CD8-positive, alpha-beta memory T cell (primary cell): ENCODE data around the gene SWAP70. TPM values are rescaled to one million over a fixed set of nuclear protein-coding genes. Genes with fewer than 3 reads are reported as not detected.

Experiments
- CTCF ChIA-PET: fragments of 350-600 bp; sonication (Branson Sonifier 250); formaldehyde crosslinking; loops from one replicate; lab custom pipeline; 2021; ENCODE audit warnings: antibody characterized with exemption; lab: Charles Lee
- POLR2A ChIA-PET: fragments of 350-600 bp; sonication (Branson Sonifier 250); formaldehyde crosslinking; loops from one replicate; lab custom pipeline; 2021; ENCODE audit warnings: antibody characterized with exemption; lab: Charles Lee
- DNase-seq, 5 donors: peaks; one replicate each; pipeline versions ENCODE4 v3.0.0 to v3.0.0-alpha.2; 2020 to 2022; ENCODE audit warnings: mixed read lengths in 1 of 5
- H3K27ac ChIP-seq: one replicate; pipeline ENCODE4 v1.7.0; 2013; ENCODE audit warnings: low read depth, mild to moderate bottlenecking, low read length, moderate library complexity
- H3K27me3 ChIP-seq: 2 replicates; pipeline ENCODE4 v1.7.0; 2013; ENCODE audit warnings: low read length, mild to moderate bottlenecking; ENCODE audit not compliant: insufficient read depth, poor library complexity, severe bottlenecking
- H3K36me3 ChIP-seq: 2 replicates; pipeline ENCODE4 v1.7.0; 2013; ENCODE audit warnings: mild to moderate bottlenecking, low read length, moderate library complexity; ENCODE audit not compliant: insufficient read depth
- H3K4me1 ChIP-seq: 2 replicates; pipeline ENCODE4 v1.7.0; 2013; ENCODE audit warnings: mild to moderate bottlenecking, low read length, moderate library complexity; ENCODE audit not compliant: insufficient read depth
- H3K4me3 ChIP-seq: 2 replicates; pipeline ENCODE4 v1.7.0; 2013; ENCODE audit warnings: mild to moderate bottlenecking, low read length
- H3K9me3 ChIP-seq: 2 replicates; pipeline ENCODE4 v1.7.0; 2013; ENCODE audit warnings: mild to moderate bottlenecking, low read length
- H3K27ac Mint-ChIP-seq, 8 donors: one replicate each; pipeline ENCODE4 v1.8.0; 2020 to 2021; ENCODE audit warnings: mixed read lengths in 8 of 8, mild to moderate bottlenecking in 6 of 8, inconsistent platforms in 3 of 8, moderate library complexity in 3 of 8
- H3K27me3 Mint-ChIP-seq, 2 donors: one replicate each; pipeline ENCODE4 v1.8.0; 2020 to 2021; ENCODE audit warnings: mixed read lengths in 2 of 2, mild to moderate bottlenecking in 1 of 2, moderate library complexity in 1 of 2
- H3K36me3 Mint-ChIP-seq, 3 donors: one replicate each; pipeline ENCODE4 v1.8.0; 2020 to 2021; ENCODE audit warnings: mixed read lengths in 3 of 3, inconsistent platforms in 1 of 3, mild to moderate bottlenecking in 1 of 3
- H3K4me1 Mint-ChIP-seq, 3 donors: one replicate each; pipeline ENCODE4 v1.8.0; 2020 to 2021; ENCODE audit warnings: mixed read lengths in 3 of 3, inconsistent platforms in 1 of 3, mild to moderate bottlenecking in 1 of 3
- H3K4me3 Mint-ChIP-seq, 7 donors: one replicate each; pipeline ENCODE4 v1.8.0; 2020 to 2021; ENCODE audit warnings: mixed read lengths in 7 of 7, mild to moderate bottlenecking in 6 of 7, moderate library complexity in 4 of 7, inconsistent platforms in 2 of 7
- H3K9me3 Mint-ChIP-seq, 5 donors: one replicate each; pipeline ENCODE4 v1.8.0; 2020 to 2022; ENCODE audit warnings: mixed read lengths in 5 of 5, mild to moderate bottlenecking in 3 of 5, moderate library complexity in 2 of 5, inconsistent platforms in 1 of 5
- polyA plus RNA-seq: library from polyadenylated mRNA; unstranded; fragments of 300-500 nt; fragmentation: Illumina TruSeq; gene quantifications from one replicate; pipeline ENCODE4 v1.2.3, GENCODE V29; 2021
- total RNA-seq, 2 experiments: library from RNA; stranded (reverse); gene quantifications; one replicate each; pipeline ENCODE4 v1.2.3, GENCODE V29; 2021

The SWAP70 gene
- total and polyA plus RNA-seq, 3 experiments from 2014 or later: 5.8 to 7.8 (median 7.8) TPM

DNA sequence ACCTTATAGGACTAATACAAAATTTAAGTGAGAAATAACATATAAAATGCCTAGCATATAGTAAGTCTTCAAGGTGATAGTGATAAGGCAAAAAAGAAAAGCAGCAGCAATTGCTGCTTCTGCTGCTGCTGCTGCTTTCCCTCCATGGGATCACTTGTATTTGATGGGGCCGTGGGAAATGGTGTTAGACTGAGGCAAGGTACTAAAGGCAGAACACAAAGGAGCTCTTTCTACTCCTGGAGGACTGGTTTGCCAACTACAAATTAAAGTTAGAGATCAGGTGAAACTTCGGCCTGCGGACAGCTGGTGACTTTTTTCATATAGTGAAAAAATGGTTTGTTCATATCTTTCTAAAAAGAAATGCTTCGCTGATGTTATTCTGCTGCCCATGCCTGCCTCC, 46.3 kb downstream of the SWAP70 start:
- POLR2A ChIA-PET: no interaction called here

DNA sequence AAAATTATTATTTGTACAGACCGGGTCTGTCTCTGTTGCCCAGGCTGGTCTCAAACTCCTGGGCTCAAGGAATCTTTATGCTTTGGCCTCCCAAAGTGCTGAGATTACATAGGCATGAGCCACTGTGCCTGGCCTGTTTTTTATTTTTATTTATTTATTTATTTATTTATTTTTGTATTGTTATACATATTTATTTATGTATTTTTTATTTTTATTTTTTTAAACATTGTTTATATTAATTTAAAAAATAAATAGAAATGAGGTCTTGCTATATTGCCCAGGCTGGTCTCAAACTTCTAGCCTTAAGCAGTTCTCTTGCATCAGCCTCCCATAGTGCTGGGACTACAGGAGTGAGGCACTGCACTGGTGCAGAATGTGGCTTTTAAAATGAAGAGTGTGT, 47.0 kb downstream of the SWAP70 start:
- POLR2A ChIA-PET: no interaction called here
- CTCF ChIA-PET: no interaction called here
- no peak overlapping the region for H3K4me3 Mint-ChIP-seq
- no peaks in the 10 kb centered on the region for H3K4me1 Mint-ChIP-seq
- no peak overlapping the region for H3K4me3 ChIP-seq
- H3K36me3 ChIP-seq: no peaks in the 10 kb centered on the region
- no peaks in the 10 kb centered on the region for H3K27me3 ChIP-seq
- H3K27ac ChIP-seq: no peak overlapping the region
- DNase-seq: no peak
- no peaks in the 10 kb centered on the region for H3K4me1 ChIP-seq
- no peaks in the 10 kb centered on the region for H3K9me3 Mint-ChIP-seq
- peaks cover 0 to 7% of the 10 kb centered on the region in 2 donors for H3K27me3 Mint-ChIP-seq
- no peaks in the 10 kb centered on the region for H3K9me3 ChIP-seq
- no peak overlapping the region for H3K27ac Mint-ChIP-seq
- peaks cover 3 to 25% (median 5%) of the 10 kb centered on the region in 3 donors for H3K36me3 Mint-ChIP-seq

More for the DNA sequence above, 46.3 kb downstream of the SWAP70 start:
- no peaks in the 10 kb centered on the region for H3K9me3 Mint-ChIP-seq
- no peak overlapping the region for H3K27ac Mint-ChIP-seq
- no peaks in the 10 kb centered on the region for H3K9me3 ChIP-seq
- no peaks in the 10 kb centered on the region for H3K4me1 Mint-ChIP-seq
- H3K4me3 ChIP-seq: no peak overlapping the region
- no peaks in the 10 kb centered on the region for H3K27me3 ChIP-seq
- peaks cover 3 to 21% (median 3%) of the 10 kb centered on the region in 3 donors for H3K36me3 Mint-ChIP-seq
- H3K27ac ChIP-seq: no peak overlapping the region
- no peaks in the 10 kb centered on the region for H3K4me1 ChIP-seq
- no peak for DNase-seq
- no peaks in the 10 kb centered on the region for H3K36me3 ChIP-seq
- H3K27me3 Mint-ChIP-seq: peaks cover 0 to 7% of the 10 kb centered on the region in 2 donors
- CTCF ChIA-PET: no interaction called here
- no peak overlapping the region for H3K4me3 Mint-ChIP-seq

DNA sequence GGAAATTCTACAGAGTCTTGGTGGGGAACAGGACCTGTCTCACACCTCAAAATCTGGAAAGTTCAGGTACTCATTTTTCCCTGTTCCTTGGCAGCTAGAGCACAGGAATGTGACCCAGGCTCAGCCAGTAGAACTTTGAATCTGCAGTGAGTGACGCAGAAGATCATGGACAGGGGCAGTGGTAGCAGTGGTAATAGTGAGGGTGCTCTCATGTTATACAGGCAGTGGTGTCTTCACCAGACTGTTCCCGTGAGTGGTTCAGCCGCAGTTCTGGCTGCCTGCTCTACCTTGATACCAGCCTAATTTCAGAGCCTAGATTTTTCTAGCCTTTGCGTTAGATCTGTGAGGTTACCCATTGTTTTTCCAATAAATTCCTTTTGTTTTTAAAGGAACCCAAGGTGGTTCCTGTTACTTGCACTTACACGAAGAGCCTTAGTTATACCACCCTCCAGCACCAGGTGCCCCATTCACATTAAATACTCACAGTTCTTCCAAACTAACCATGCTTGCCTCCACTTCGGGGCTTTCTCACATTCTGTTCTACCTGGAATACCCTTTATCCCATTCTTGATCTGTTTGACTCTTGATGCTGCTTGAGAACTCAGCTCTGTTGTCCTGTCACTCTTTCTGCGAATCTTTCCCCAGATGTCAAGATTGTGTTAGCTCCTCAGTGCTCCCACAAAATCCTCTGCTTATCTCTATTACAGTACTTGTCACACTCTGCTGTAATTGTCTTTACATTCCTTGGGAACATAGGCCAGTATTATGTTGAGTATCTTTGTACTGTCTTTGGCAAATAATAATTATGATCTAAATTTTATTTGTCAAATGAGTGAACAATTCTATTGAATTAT, 47.8 kb downstream of the SWAP70 start:
- Mint-ChIP-seq H3K36me3 (peaks cover 3 to 25% (median 5%) of the 10 kb centered on the region in 3 donors), H3K4me1 (no peaks in the 10 kb centered on the region), H3K9me3 (no peaks in the 10 kb centered on the region), H3K4me3 (no peak overlapping the region), H3K27ac (no peak overlapping the region), H3K27me3 (peaks cover 0 to 7% of the 10 kb centered on the region in 2 donors)
- H3K4me1 ChIP-seq: no peaks in the 10 kb centered on the region
- no peaks in the 10 kb centered on the region for H3K9me3 ChIP-seq
- H3K27me3 ChIP-seq: no peaks in the 10 kb centered on the region
- DNase-seq: no peak
- no peak overlapping the region for H3K4me3 ChIP-seq
- CTCF ChIA-PET: no interaction called here
- no peak overlapping the region for H3K27ac ChIP-seq
- POLR2A ChIA-PET: no interaction called here
- no peaks in the 10 kb centered on the region for H3K36me3 ChIP-seq

DNA sequence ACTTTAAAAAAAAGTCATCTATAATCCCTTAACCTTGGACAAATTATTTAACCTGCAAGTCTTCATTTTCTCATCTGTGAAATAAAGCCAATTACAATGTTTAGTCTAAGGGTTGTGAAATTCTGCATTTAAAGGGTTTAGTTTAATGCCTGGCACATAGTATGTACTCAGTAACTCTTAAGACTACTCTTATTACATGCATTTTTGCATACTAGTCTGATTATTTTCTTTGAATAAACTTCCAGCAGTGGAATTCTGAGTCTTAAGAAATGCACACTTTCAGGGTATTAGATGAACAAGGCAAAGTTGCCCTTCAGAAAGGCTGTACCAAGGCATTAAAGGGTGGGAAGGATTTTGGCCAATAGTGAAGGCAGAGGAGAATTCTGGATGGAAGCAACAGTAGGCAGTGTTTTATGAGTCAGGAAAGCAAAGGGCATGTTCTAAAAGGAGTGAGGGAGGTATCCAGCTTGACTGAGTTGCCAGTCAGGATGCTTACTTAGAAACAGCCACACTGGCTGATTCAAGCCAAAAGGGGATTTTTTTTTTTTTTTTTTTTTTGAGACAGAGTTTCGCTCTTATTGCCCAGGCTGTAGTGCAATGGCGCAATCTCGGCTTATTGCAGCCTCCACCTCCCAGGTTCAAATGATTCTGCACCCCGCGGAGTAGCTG, 50.5 kb downstream of the SWAP70 start:
- Mint-ChIP-seq H3K4me3 (no peak overlapping the region), H3K36me3 (peaks cover 3 to 25% (median 5%) of the 10 kb centered on the region in 3 donors), H3K27me3 (peaks cover 0 to 7% of the 10 kb centered on the region in 2 donors), H3K4me1 (peaks cover 0 to under 1% (median 0%) of the 10 kb centered on the region in 3 donors), H3K9me3 (no peaks in the 10 kb centered on the region), H3K27ac (no peak overlapping the region)
- H3K27ac ChIP-seq: no peak overlapping the region
- CTCF ChIA-PET: no interaction called here
- POLR2A ChIA-PET: no interaction called here
- no peaks in the 10 kb centered on the region for H3K36me3 ChIP-seq
- no peak overlapping the region for H3K4me3 ChIP-seq
- no peak for DNase-seq
- no peaks in the 10 kb centered on the region for H3K9me3 ChIP-seq
- H3K4me1 ChIP-seq: no peaks in the 10 kb centered on the region
- H3K27me3 ChIP-seq: no peaks in the 10 kb centered on the region

DNA sequence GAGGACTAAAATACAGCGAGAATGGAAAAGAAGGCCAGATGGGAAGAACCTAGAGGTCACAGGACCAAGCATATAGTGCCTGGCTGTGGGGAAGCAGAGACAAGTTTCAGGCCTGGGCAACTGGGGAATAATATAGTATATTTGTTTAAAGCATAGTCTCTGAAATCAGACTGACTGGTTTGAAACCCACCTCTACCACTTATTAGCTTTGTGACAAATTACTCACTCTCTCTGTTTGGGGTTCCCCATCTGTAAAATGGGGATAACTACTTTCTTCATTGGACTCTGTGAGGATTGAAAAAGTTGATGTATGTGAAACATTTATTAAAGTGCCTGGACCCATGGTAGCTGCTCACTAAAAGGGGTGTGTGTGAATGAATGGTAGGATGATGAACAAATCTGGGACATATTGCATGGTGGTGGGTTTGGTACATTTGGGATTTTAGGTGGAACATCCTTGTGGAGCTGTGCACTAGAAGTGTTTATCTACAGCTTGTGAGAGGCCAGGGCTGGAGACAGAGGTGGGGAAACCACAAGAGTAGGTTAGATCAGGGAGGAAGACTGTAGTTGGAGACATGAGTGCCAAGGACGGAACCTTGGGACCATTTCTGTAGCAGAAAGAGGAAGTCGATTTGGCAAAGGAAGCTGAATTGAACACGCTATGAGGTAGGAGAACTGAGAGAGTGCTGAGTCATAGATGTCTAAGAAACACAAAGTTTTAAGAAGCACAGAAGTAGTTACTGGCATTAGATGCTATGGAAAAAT, 52.6 kb downstream of the SWAP70 start:
- DNase-seq: no peak
- Mint-ChIP-seq H3K36me3 (peaks cover 3 to 21% (median 6%) of the 10 kb centered on the region in 3 donors), H3K27me3 (peaks cover 0 to 4% of the 10 kb centered on the region in 2 donors), H3K4me1 (peaks cover 4 to 9% (median 8%) of the 10 kb centered on the region in 3 donors), H3K4me3 (no peak overlapping the region), H3K27ac (peak overlapping the region in 2 of 8 donors; percentile 1 to 8), H3K9me3 (no peaks in the 10 kb centered on the region)
- Histone ChIP-seq H3K27ac (no peak overlapping the region), H3K36me3 (no peaks in the 10 kb centered on the region), H3K27me3 (no peaks in the 10 kb centered on the region), H3K4me3 (no peak overlapping the region), H3K4me1 (no peaks in the 10 kb centered on the region), H3K9me3 (no peaks in the 10 kb centered on the region)
- ChIA-PET CTCF (interaction anchor here (1.1 kb wide), 1 partner anchor 13 kb away, joined by 3 read pairs; no protein-coding TSS in a partner anchor), POLR2A (no interaction called here)

DNA sequence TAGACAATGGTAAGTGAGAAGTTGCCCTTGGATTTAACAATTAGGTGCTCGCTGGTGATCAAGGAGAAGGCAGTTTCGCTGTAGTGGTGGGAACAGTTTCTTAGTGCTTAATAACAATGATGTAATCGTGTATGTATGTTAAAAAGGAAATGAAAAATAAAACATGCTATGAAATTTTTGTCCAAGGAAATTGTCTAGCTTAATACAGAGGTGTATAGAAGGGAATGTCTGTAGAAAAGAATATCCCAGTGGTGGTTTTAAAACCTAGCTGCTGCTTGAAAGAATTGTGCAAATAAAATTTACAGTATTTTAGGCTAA, 53.1 kb downstream of the SWAP70 start:
- no peak overlapping the region for H3K27ac ChIP-seq
- no peak overlapping the region for H3K4me3 Mint-ChIP-seq
- CTCF ChIA-PET: no interaction called here

DNA sequence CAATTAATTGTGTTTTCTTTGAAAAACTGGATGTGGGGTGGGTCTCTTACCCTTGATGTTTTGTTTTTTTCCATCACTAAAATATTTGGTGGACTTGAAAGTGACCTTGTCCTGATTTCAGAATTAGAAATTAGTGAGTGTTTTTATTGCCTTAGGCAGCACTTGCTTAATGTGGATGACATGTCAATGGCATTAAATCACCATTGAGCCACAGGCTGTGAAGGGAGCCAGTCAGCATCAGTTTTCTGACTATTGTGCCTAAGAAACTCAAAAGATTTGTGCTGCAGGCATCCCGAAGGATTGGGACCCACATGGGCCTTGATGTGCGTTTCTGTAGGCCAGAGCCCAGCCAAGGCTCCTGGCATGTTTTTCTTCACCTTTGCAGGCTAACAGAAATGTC, 53.8 kb downstream of the SWAP70 start:
- Histone ChIP-seq H3K27ac (no peak overlapping the region), H3K4me1 (no peaks in the 10 kb centered on the region), H3K9me3 (no peaks in the 10 kb centered on the region), H3K4me3 (no peak overlapping the region), H3K27me3 (no peaks in the 10 kb centered on the region), H3K36me3 (no peaks in the 10 kb centered on the region)
- ChIA-PET CTCF (no interaction called here), POLR2A (no interaction called here)
- Mint-ChIP-seq H3K27ac (no peak overlapping the region), H3K4me1 (peaks cover 4 to 9% (median 8%) of the 10 kb centered on the region in 3 donors), H3K27me3 (peaks cover 0 to 4% of the 10 kb centered on the region in 2 donors), H3K36me3 (peaks cover 3 to 21% (median 6%) of the 10 kb centered on the region in 3 donors), H3K9me3 (no peaks in the 10 kb centered on the region), H3K4me3 (no peak overlapping the region)
- DNase-seq: no peak

More for the DNA sequence above, 53.1 kb downstream of the SWAP70 start:
- POLR2A ChIA-PET: no interaction called here
- no peaks in the 10 kb centered on the region for H3K9me3 Mint-ChIP-seq
- DNase-seq: no peak
- no peaks in the 10 kb centered on the region for H3K4me1 ChIP-seq
- no peaks in the 10 kb centered on the region for H3K9me3 ChIP-seq
- H3K4me3 ChIP-seq: no peak overlapping the region
- H3K27me3 ChIP-seq: no peaks in the 10 kb centered on the region
- peaks cover 3 to 21% (median 6%) of the 10 kb centered on the region in 3 donors for H3K36me3 Mint-ChIP-seq
- H3K36me3 ChIP-seq: no peaks in the 10 kb centered on the region
- peaks cover 0 to 4% of the 10 kb centered on the region in 2 donors for H3K27me3 Mint-ChIP-seq
- H3K4me1 Mint-ChIP-seq: peaks cover 4 to 9% (median 8%) of the 10 kb centered on the region in 3 donors
- H3K27ac Mint-ChIP-seq: no peak overlapping the region
